ENCODE measurements around the gene SPECC1. TPM values are rescaled to one million over a fixed set of nuclear protein-coding genes. Genes with fewer than 3 reads are reported as not detected.

The SPECC1 gene
- total and polyA plus RNA-seq, 2 of the 4 experiments (the other 2 are of a cell fraction), result 16.9 to 26.2 TPM

GRCh38 chr17:20281860-20282259 is 272.7 kb downstream of the SPECC1 start:
- POLR2A ChIA-PET (ENCODE audit: unreplicated experiment), result interaction anchor here (0.5 kb wide), 1 partner anchor 22 kb away, joined by 6 read pairs; no protein-coding TSS in a partner anchor
- Histone ChIP-seq H3K14ac (replicated peaks; ENCODE audit: low read depth, low read length) (no peak overlapping the region), H2BK15ac (ENCODE audit: low read depth, low read length) (no peak overlapping the region), H3K36me3 (ENCODE audit: control insufficient read depth, insufficient read depth, low read length) (peaks cover 5% of the 10 kb centered on the region), H4K8ac (ENCODE audit: low read depth in 2 of 2, low read length in 2 of 2) (no peak overlapping the region), H3K4me3 (ENCODE audit: insufficient read depth, low read depth, low read length) (no peak overlapping the region), H2AK9ac (replicated peaks; ENCODE audit: low read depth, low read length, poor library complexity) (peak overlapping the region; percentile 21), H3K27me3 (ENCODE audit: control insufficient read depth, insufficient read depth, low read length) (no peaks in the 10 kb centered on the region), H3K4ac (ENCODE audit: low read depth, low read length) (no peak overlapping the region), H2BK20ac (ENCODE audit: low read depth, low read length) (no peak overlapping the region), H2AFZ (replicated peaks; ENCODE audit: low read length, poor library complexity) (no peak overlapping the region), H3K9ac (ENCODE audit: low read depth, low read length) (no peak overlapping the region), H3K27ac (ENCODE audit: insufficient read depth, low read length) (no peak overlapping the region), H3K79me1 (ENCODE audit: low read depth in 1 of 2, low read length in 2 of 2) (peaks cover 20 to 36% of the 10 kb centered on the region in 2 experiments), H4K91ac (ENCODE audit: insufficient read depth, low read depth, low read length) (no peak overlapping the region), H3K56ac (ENCODE audit: extremely low read depth, insufficient read depth, low read length) (no peak overlapping the region), H4K20me1 (ENCODE audit: insufficient read depth, low read length) (no peaks in the 10 kb centered on the region), H2BK120ac (ENCODE audit: low read depth, low read length) (no peak overlapping the region), H3K9me3 (ENCODE audit: control insufficient read depth, insufficient read depth, low read length) (no peaks in the 10 kb centered on the region), H2BK5ac (ENCODE audit: low read depth, low read length, poor library complexity, severe bottlenecking) (no peak overlapping the region), H3K23ac (ENCODE audit: low read depth, low read length) (no peak overlapping the region), H3K18ac (ENCODE audit: low read depth, low read length) (no peak overlapping the region), H3K4me2 (ENCODE audit: low read depth, low read length) (no peak overlapping the region), H2AK5ac (ENCODE audit: low read depth, low read length) (no peak overlapping the region), H3K4me1 (ENCODE audit: control insufficient read depth, insufficient read depth, low read length) (peaks cover 16% of the 10 kb centered on the region), H4K5ac (ENCODE audit: low read depth, low read length) (no peak overlapping the region), H3K9me1 (ENCODE audit: insufficient read depth, low read length) (peaks cover 23% of the 10 kb centered on the region)
- no TSS peak for BruUV-seq (replicated peaks)
- intact Hi-C loops (cut with micrococcal nuclease), result no loop called here
- in situ Hi-C loops (cut with MboI; ENCODE audit: low sequenced_read_pairs), result no loop called here
- DNase-seq (no peak), ATAC-seq (ENCODE audit: low read depth) (no peak)
- CTCF ChIA-PET, result no interaction called here
- 62% methylated on average over 3 of the region's 11 CpGs; no CpG with 5 or more reads in 1 of the 2 experiments for WGBS, 2 experiments (ENCODE audit: extremely low coverage in 2 of 2, insufficient read length in 1 of 2)
- dilution Hi-C loops (cut with HindIII; ENCODE audit: low sequenced_read_pairs, unreplicated experiment), result no loop called here
- TF ChIP-seq POLR2A (IDR thresholded peaks at IDR 0.05; ENCODE audit: low read depth, low read length) (no peak), BHLHE40 (IDR thresholded peaks at IDR 0.05; ENCODE audit: low read depth, low read length) (no peak), CTCF (conservative IDR thresholded peaks at IDR 0.05; ENCODE audit: low read depth, low read length) (no peak), CEBPB (IDR thresholded peaks at IDR 0.05; ENCODE audit: low read depth, low read length) (no peak), ELK1 (IDR thresholded peaks at IDR 0.05; ENCODE audit: borderline replicate concordance, low read depth, low read length) (no peak), RAD21 (IDR thresholded peaks at IDR 0.05; ENCODE audit: low read length) (no peak), FOS (IDR thresholded peaks at IDR 0.05; ENCODE audit: low read depth, low read length) (no peak), MAFK (IDR thresholded peaks at IDR 0.05; ENCODE audit: low read depth, low read length) (no peak), MXI1 (IDR thresholded peaks at IDR 0.05; ENCODE audit: borderline replicate concordance, low read depth, low read length) (no peak), SMC3 (IDR thresholded peaks at IDR 0.05; ENCODE audit: low read depth, low read length) (no peak), RCOR1 (IDR thresholded peaks at IDR 0.05; ENCODE audit: insufficient replicate concordance, low read length) (no peak), NFE2L2 (IDR thresholded peaks at IDR 0.05; ENCODE audit: low read depth, low read length) (no peak)
- TF ChIP-seq, protein P1, sequence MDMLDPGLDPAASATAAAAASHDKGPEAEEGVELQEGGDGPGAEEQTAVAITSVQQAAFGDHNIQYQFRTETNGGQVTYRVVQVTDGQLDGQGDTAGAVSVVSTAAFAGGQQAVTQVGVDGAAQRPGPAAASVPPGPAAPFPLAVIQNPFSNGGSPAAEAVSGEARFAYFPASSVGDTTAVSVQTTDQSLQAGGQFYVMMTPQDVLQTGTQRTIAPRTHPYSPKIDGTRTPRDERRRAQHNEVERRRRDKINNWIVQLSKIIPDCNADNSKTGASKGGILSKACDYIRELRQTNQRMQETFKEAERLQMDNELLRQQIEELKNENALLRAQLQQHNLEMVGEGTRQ (IDR thresholded peaks at IDR 0.05; ENCODE audit: low read depth, low read length), result no peak

All from IMR-90 (cell line).